ENCODE results near the gene GAS1. TPM values are rescaled to one million over a fixed set of nuclear protein-coding genes. Genes with fewer than 3 reads are reported as not detected.

GAS1 gene
- total RNA-seq, 1 experiment from 2014 or later = 0.07 TPM

- H4K20me1 ChIP-seq (ENCODE audit: insufficient read depth) = no peaks in the 10 kb centered on the region; the same call in 1 of the 2 replicates
- H3K4me2 ChIP-seq (ENCODE audit: low read length) = no peak overlapping the region
- H3K9me3 ChIP-seq (ENCODE audit: control insufficient read depth in 1 of 2, insufficient read depth in 1 of 2, low read depth in 1 of 2, low read length in 2 of 2) = no peaks in the 10 kb centered on the region
- no peaks in the 10 kb centered on the region for H3K79me2 ChIP-seq (ENCODE audit: insufficient read depth, low read length)
- no peak for DNase-seq (ENCODE audit: low read depth, low spot score)
- no peak overlapping the region for H3K9ac ChIP-seq (ENCODE audit: low read length)
- intact Hi-C loops (cut with micrococcal nuclease) = no loop called here
- no peaks in the 10 kb centered on the region for H3K36me3 ChIP-seq (ENCODE audit: control insufficient read depth in 1 of 2, insufficient read depth in 2 of 2, low read length in 2 of 2)
- BruUV-seq (replicated peaks) = no TSS peak
- H2AFZ ChIP-seq (ENCODE audit: low read depth, low read length, poor library complexity, severe bottlenecking) = no peak overlapping the region
- TF ChIP-seq POLR2AphosphoS5 (IDR thresholded peaks at IDR 0.05; ENCODE audit: low read depth, low read length) = no peak
- TF ChIP-seq, protein P1, sequence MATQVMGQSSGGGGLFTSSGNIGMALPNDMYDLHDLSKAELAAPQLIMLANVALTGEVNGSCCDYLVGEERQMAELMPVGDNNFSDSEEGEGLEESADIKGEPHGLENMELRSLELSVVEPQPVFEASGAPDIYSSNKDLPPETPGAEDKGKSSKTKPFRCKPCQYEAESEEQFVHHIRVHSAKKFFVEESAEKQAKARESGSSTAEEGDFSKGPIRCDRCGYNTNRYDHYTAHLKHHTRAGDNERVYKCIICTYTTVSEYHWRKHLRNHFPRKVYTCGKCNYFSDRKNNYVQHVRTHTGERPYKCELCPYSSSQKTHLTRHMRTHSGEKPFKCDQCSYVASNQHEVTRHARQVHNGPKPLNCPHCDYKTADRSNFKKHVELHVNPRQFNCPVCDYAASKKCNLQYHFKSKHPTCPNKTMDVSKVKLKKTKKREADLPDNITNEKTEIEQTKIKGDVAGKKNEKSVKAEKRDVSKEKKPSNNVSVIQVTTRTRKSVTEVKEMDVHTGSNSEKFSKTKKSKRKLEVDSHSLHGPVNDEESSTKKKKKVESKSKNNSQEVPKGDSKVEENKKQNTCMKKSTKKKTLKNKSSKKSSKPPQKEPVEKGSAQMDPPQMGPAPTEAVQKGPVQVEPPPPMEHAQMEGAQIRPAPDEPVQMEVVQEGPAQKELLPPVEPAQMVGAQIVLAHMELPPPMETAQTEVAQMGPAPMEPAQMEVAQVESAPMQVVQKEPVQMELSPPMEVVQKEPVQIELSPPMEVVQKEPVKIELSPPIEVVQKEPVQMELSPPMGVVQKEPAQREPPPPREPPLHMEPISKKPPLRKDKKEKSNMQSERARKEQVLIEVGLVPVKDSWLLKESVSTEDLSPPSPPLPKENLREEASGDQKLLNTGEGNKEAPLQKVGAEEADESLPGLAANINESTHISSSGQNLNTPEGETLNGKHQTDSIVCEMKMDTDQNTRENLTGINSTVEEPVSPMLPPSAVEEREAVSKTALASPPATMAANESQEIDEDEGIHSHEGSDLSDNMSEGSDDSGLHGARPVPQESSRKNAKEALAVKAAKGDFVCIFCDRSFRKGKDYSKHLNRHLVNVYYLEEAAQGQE (IDR thresholded peaks at IDR 0.05; ENCODE audit: low read depth) = no peak
- no peak for TF ChIP-seq TCF7L2 (IDR thresholded peaks at IDR 0.05; ENCODE audit: borderline replicate concordance, extremely low read depth, insufficient read depth, insufficient read length)
- TF ChIP-seq EZH2phosphoT487 (IDR thresholded peaks at IDR 0.05; ENCODE audit: borderline replicate concordance) = no peak
- TF ChIP-seq SIN3A (IDR thresholded peaks at IDR 0.05; ENCODE audit: low read depth) = no peak
- TF ChIP-seq, protein P2, sequence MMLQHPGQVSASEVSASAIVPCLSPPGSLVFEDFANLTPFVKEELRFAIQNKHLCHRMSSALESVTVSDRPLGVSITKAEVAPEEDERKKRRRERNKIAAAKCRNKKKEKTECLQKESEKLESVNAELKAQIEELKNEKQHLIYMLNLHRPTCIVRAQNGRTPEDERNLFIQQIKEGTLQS (IDR thresholded peaks at IDR 0.05) = no peak
- TF ChIP-seq, protein P3, sequence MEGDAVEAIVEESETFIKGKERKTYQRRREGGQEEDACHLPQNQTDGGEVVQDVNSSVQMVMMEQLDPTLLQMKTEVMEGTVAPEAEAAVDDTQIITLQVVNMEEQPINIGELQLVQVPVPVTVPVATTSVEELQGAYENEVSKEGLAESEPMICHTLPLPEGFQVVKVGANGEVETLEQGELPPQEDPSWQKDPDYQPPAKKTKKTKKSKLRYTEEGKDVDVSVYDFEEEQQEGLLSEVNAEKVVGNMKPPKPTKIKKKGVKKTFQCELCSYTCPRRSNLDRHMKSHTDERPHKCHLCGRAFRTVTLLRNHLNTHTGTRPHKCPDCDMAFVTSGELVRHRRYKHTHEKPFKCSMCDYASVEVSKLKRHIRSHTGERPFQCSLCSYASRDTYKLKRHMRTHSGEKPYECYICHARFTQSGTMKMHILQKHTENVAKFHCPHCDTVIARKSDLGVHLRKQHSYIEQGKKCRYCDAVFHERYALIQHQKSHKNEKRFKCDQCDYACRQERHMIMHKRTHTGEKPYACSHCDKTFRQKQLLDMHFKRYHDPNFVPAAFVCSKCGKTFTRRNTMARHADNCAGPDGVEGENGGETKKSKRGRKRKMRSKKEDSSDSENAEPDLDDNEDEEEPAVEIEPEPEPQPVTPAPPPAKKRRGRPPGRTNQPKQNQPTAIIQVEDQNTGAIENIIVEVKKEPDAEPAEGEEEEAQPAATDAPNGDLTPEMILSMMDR (IDR thresholded peaks at IDR 0.05 in 2 of 3, conservative IDR thresholded peaks at IDR 0.05 in 1 of 3; ENCODE audit: borderline replicate concordance in 1 of 3, insufficient read depth in 1 of 3, low read depth in 2 of 3, low read length in 2 of 3) = no peak
- no peak for TF ChIP-seq RAD21 (IDR thresholded peaks at IDR 0.05; ENCODE audit: low read depth)
- no peak for TF ChIP-seq ZFX (IDR thresholded peaks at IDR 0.05)
- no peak for TF ChIP-seq SRF (IDR thresholded peaks at IDR 0.05; ENCODE audit: low read depth)
- TF ChIP-seq ZNF274 (IDR thresholded peaks at IDR 0.05; ENCODE audit: low read depth, low read length) = no peak
- TF ChIP-seq EGR1 (IDR thresholded peaks at IDR 0.05; ENCODE audit: low read depth) = no peak
- no peak for TF ChIP-seq EZH2 (IDR thresholded peaks at IDR 0.05)
- no peak for TF ChIP-seq ZBTB33 (IDR thresholded peaks at IDR 0.05; ENCODE audit: extremely low read depth, insufficient replicate concordance, low read length)
- TF ChIP-seq YY1 (IDR thresholded peaks at IDR 0.05; ENCODE audit: extremely low read depth, insufficient replicate concordance, low read depth, low read length) = no peak
- no peak for TF ChIP-seq JUND (IDR thresholded peaks at IDR 0.05)
- no peak overlapping the region for H3K4me3 ChIP-seq (replicated peaks in 1 of 2; ENCODE audit: low read depth in 1 of 2, low read length in 2 of 2)
- ChIA-PET CTCF (no interaction called here), POLR2A (no interaction called here), RAD21 (ENCODE audit: low non-redundant PET in 1 of 2, low total read pairs in 2 of 2, uncharacterized antibody in 2 of 2, unreplicated experiment in 2 of 2) (no interaction called here)
- no peaks in the 10 kb centered on the region for H3K9me2 ChIP-seq (ENCODE audit: insufficient read depth)
- H3K27me3 ChIP-seq (ENCODE audit: insufficient read depth, low read length) = peaks cover 68% of the 10 kb centered on the region
- H3K4me1 ChIP-seq (ENCODE audit: control insufficient read depth in 1 of 2, insufficient read depth in 2 of 2, low read length in 2 of 2) = no peaks in the 10 kb centered on the region
- ATAC-seq = no peak
- H3K27ac ChIP-seq (ENCODE audit: low read depth, low read length) = no peak overlapping the region
These were observed 6.1 kb downstream of the GAS1 start for GRCh38 chr9:86941197-86941596.

All from HCT116 (cell line).